Chondrocyte (in vitro differentiated cells): Measurements from ENCODE around the gene UGT1A5. TPM values are rescaled to one million over a fixed set of nuclear protein-coding genes. Genes with fewer than 3 reads are reported as not detected.

Source experiments
- DNase-seq: peaks from one replicate; pipeline ENCODE4 v3.0.0; 2021; ENCODE audit warnings: mixed read lengths, low spot score
- H3K27ac Mint-ChIP-seq: one replicate; pipeline ENCODE4 v1.8.0; 2021; ENCODE audit warnings: mild to moderate bottlenecking, moderate library complexity, mixed read lengths; ENCODE audit not compliant: unreplicated experiment
- H3K27me3 Mint-ChIP-seq: 2 replicates; pipeline ENCODE4 v1.8.0; 2021; ENCODE audit warnings: low read depth, mixed read lengths
- H3K36me3 Mint-ChIP-seq: 2 replicates; pipeline ENCODE4 v1.8.0; 2021; ENCODE audit warnings: low read depth, mixed read lengths
- H3K4me1 Mint-ChIP-seq: 2 replicates; pipeline ENCODE4 v1.8.0; 2021; ENCODE audit warnings: low read depth, mild to moderate bottlenecking, mixed read lengths
- H3K4me3 Mint-ChIP-seq: one replicate; pipeline ENCODE4 v1.8.0; 2021; ENCODE audit warnings: mild to moderate bottlenecking, moderate library complexity, mixed read lengths; ENCODE audit not compliant: unreplicated experiment
- H3K9me3 Mint-ChIP-seq: 2 replicates; pipeline ENCODE4 v1.8.0; 2021; ENCODE audit warnings: low read depth, mixed read lengths
- total RNA-seq: library from RNA; stranded (reverse); gene quantifications from 3 replicates; pipeline ENCODE4 v1.2.1, GENCODE V29; 2021
- TF ChIP-seq, protein P1 (sequence below): fragments of 200-600 bp; sonication (generic); IDR thresholded peaks from 2 replicates; pipeline ENCODE4 v1.5.0; 2021; ENCODE audit warnings: antibody characterized with exemption, mild to moderate bottlenecking, moderate library complexity

UGT1A5 gene
- total RNA-seq, 1 donor from 2014 or later = not detected

DNA sequence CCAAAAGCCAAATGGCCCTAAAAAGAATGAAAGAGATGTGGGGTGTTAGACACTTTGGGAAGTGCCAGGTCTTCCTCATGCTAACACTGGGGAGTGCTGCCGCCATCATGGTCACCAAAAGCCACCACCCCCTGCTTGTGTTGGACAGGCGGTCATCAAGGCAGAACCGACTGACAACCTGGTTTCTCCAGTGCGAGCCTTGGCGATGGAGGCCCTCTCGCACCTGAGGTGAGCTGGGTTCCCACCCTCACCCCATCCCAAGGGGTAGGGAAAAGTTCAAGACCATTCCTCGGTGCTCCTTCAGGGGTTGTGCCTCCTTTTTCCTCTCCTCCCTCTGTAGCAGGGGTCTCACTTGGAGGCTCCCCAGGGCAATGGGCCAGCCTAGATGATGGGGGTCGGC, 99.0 kb downstream of the UGT1A5 start:
- peaks cover 14% of the 10 kb centered on the region for H3K4me1 Mint-ChIP-seq
- H3K27me3 Mint-ChIP-seq = peaks cover 12% of the 10 kb centered on the region
- H3K4me3 Mint-ChIP-seq = no peak overlapping the region
- no peaks in the 10 kb centered on the region for H3K9me3 Mint-ChIP-seq
- H3K36me3 Mint-ChIP-seq = no peaks in the 10 kb centered on the region
- TF ChIP-seq, protein P1, sequence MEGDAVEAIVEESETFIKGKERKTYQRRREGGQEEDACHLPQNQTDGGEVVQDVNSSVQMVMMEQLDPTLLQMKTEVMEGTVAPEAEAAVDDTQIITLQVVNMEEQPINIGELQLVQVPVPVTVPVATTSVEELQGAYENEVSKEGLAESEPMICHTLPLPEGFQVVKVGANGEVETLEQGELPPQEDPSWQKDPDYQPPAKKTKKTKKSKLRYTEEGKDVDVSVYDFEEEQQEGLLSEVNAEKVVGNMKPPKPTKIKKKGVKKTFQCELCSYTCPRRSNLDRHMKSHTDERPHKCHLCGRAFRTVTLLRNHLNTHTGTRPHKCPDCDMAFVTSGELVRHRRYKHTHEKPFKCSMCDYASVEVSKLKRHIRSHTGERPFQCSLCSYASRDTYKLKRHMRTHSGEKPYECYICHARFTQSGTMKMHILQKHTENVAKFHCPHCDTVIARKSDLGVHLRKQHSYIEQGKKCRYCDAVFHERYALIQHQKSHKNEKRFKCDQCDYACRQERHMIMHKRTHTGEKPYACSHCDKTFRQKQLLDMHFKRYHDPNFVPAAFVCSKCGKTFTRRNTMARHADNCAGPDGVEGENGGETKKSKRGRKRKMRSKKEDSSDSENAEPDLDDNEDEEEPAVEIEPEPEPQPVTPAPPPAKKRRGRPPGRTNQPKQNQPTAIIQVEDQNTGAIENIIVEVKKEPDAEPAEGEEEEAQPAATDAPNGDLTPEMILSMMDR = no peak
- no peak for DNase-seq
- no peak overlapping the region for H3K27ac Mint-ChIP-seq

DNA sequence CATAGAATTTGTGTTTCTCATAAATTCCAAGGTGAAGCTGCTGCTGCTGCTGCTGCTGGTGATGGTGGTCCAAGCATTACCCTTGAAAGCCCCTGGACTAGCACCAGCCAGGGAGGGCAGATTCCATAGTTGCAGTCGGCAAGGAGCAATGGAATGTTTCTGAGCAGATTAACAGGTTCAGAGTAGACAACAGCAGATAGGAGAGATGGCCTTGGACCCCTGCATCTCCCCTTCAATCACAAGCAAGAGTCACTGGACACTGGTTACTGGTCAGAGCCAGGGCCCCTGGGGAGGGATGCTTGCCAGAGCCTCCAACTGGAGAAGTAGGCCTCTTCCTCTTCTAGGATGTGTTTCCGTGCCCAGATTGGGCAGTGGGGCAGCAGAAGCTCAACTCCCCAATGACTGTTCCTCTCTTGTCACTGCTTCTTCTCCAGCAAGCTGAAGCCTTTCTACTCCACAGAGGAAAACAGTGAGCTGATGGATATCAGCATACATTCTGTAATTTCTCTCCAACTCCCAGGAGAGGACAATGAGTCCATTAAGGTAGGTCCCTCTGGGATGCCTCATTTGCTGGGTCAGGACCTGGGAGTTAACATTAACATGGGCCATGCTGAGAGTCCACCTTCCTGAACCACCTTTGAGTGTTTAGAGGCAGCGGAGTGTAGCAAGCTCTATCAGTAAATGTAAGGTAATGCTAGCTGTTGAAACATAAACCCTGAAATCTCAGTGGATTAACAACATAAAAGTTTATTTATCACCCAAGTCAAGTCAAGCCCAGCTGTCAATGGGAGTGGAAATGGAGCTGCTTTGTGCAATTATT, 100.7 kb downstream of the UGT1A5 start:
- Mint-ChIP-seq H3K9me3 (no peaks in the 10 kb centered on the region), H3K4me1 (peaks cover 26% of the 10 kb centered on the region), H3K36me3 (peaks cover 1% of the 10 kb centered on the region), H3K27me3 (peaks cover 12% of the 10 kb centered on the region), H3K4me3 (no peak overlapping the region), H3K27ac (no peak overlapping the region)
- TF ChIP-seq, protein P1 = no peak
- no peak for DNase-seq

DNA sequence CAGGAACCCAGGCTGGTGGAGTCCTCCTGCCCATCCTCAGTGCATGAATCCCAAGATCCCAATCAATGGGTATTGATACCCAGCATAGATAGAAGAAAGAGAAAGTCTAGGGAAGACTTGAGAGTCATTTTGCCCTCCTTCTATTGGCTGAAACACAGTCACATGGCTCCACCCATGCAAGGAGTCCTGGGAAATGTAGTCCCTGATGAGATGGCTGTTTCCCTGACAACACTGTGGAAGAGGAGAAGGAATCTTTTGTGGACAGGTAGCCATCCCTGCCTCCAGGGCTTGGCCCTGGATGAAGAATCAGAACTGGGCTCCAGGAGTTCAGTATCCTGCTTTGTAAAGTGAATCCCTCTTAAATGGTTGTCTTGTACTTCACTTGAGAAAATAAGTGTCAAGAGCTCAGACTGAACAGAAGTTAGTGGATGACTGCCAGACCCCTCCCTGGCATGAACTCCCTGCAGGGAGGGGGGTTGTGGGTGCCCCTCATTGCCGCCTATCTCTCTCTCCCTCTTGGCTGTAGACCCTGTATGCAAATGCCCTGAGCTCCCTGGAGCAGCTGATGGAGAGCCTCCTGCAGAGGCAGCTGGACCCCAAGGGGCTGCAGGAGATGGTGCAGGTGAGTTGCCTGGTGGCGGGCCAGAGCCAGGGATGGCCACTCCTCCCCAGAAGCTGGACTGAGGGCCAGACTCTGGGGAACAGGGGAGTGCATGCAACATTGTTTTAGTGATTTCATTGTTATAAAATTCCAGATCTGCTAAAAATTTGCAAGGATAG, 101.5 kb downstream of the UGT1A5 start:
- no peaks in the 10 kb centered on the region for H3K9me3 Mint-ChIP-seq
- no peak overlapping the region for H3K27ac Mint-ChIP-seq
- peaks cover 8% of the 10 kb centered on the region for H3K27me3 Mint-ChIP-seq
- TF ChIP-seq, protein P1 = no peak
- peaks cover 26% of the 10 kb centered on the region for H3K4me1 Mint-ChIP-seq
- H3K4me3 Mint-ChIP-seq = no peak overlapping the region
- H3K36me3 Mint-ChIP-seq = peaks cover 1% of the 10 kb centered on the region
- peak; percentile 63 for DNase-seq

DNA sequence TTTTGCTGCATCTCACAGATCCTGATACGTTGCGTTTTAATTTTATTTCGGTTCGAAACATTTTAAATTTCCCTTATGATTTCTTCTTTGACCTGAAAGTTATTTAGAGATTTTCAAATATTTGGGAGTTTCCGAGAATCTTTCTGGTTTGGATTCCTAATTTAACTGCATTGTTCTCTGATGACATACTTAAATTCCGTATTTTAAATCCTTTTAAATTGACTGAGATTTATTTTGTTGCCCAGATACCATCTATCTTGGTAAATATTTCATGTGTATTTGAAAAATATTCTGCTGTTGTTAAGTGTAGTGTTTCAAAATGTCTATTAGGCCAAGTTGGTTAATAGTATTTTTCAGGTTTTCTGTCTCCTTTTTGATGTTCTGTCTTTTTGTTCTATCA, 103.2 kb downstream of the UGT1A5 start:
- Mint-ChIP-seq H3K4me3 (no peak overlapping the region), H3K27me3 (peaks cover 6% of the 10 kb centered on the region)

DNA sequence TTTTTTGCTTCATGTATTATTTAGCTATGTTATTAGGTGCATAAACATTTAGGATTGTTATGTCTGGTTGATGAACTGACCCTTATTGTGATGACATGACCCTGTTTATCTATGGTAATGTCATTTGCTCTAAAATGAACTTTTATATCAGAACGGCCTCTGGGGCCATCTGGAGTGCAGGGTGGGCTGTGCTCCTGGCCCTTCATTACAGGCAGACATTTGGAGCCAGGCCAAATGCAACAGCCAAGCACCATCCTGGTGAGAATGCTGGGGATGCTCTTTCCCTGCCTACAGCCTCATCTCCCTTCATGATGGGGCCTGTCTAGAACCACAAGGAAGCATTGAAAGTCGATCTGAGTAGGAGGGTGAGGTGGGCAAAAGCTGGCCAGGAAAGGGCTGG, 103.6 kb downstream of the UGT1A5 start:
- TF ChIP-seq, protein P1 = no peak
- peak overlapping the region; percentile 50 for H3K27ac Mint-ChIP-seq
- peaks cover 1% of the 10 kb centered on the region for H3K36me3 Mint-ChIP-seq
- no peaks in the 10 kb centered on the region for H3K9me3 Mint-ChIP-seq
- H3K27me3 Mint-ChIP-seq = peaks cover 8% of the 10 kb centered on the region
- peaks cover 26% of the 10 kb centered on the region for H3K4me1 Mint-ChIP-seq
- no peak for DNase-seq
- no peak overlapping the region for H3K4me3 Mint-ChIP-seq

More for the DNA sequence above, 103.2 kb downstream of the UGT1A5 start:
- no peak overlapping the region for H3K27ac Mint-ChIP-seq
- TF ChIP-seq, protein P1 = no peak
- peaks cover 26% of the 10 kb centered on the region for H3K4me1 Mint-ChIP-seq
- DNase-seq = no peak
- H3K9me3 Mint-ChIP-seq = no peaks in the 10 kb centered on the region
- peaks cover 1% of the 10 kb centered on the region for H3K36me3 Mint-ChIP-seq
